ENCODE results near the gene MTCL3.

Gene MTCL3

DNA sequence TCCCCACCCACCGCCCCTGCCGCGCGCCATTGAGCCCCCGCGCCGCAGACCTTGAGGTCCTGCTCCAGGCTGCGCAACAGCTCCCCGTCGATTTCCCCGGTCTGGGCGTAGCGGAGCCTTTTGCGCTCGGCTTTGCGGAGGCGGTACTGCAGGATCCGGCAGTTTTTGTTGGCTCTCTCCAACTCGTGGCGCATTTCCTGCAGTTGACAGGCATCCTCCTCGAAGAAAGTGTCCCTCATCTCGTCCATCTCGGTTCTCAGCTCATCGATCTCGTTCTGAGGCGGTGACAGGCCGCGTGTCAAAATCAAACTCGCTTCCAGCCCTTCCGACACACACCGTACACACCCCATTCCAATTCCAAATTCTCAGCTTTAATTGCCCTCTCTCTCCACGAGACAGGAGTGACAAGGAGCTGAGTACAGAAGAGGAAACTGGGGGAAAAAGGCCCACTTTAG, 4.3 kb downstream of the MTCL3 start:
- no peak for DNase-seq

DNA sequence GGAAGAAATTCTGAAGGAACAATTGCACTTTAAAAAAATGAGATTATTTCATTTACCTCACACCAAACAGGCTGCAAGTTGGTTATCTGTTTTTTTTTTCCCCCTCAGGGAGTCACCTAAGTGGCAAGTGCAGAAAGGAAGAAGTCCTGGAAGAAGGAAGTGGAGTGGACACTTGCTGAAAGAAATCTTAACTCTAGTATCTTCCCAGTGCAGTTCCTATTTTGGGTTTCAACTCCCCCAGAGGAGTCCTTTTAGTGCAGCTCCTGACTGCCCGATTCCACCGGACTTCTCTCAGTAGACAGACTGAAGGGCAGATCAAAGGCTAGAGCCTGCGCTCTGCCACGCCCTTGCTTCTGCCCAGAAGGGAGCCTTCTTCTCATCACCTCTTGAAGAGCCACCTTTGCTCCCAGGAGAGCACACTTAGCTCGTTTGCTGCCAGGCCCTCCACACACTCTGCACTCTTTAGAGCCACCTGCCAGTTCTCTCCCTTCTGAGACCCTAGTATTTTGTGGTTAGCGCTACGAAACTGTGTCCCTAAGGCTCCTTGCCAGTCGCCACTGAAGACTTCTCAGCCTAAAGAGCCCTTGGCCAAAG, 4.9 kb downstream of the MTCL3 start:
- DNase-seq, result no peak

- no peak for DNase-seq
These were observed 5.7 kb downstream of the MTCL3 start for GRCh38 chr6:127513425-127513824.

DNA sequence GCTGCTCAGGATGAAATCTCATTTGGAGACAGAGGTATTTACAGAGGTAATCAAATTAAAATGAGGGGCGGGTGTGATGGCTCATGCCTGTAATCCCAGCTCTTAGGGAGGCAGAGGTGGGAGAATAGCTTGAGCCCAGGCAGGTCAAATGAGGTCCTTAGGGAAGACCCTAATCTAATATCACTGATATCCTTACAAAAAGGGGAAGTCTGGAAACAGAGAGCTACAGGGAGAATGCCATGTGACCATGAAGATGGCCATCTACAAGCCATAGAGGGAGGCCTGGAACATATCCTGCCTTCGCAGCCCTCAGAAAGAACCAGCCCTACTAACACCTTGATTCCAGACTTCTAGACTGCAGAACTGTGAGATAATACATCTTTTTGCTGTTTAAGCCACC, 8.3 kb downstream of the MTCL3 start:
- DNase-seq, result no peak

DNA sequence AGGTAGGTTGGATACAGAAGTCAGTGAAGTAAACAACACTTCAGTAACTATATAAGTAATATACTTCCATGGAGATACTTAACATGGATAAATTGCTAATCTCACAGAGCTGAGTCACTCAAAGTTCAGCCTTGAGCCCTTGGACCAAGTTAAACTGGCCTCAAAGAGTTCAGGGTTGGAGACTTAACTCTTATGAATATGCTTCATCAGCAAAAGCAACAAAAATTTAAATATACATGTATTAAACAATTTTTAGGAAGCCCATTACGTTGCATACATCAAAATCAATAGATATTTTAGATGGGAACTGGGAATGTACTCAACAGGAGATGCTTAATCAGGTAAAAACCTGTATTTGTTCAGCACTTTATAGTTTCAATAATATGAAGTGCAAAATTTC, 12.2 kb downstream of the MTCL3 start:
- DNase-seq, result no peak

GRCh38 chr6:127503022-127503421, 16.1 kb downstream of the MTCL3 start:
- no peak for DNase-seq

- DNase-seq, result no peak
These were observed 21.7 kb downstream of the MTCL3 start for GRCh38 chr6:127497410-127497809.

DNA sequence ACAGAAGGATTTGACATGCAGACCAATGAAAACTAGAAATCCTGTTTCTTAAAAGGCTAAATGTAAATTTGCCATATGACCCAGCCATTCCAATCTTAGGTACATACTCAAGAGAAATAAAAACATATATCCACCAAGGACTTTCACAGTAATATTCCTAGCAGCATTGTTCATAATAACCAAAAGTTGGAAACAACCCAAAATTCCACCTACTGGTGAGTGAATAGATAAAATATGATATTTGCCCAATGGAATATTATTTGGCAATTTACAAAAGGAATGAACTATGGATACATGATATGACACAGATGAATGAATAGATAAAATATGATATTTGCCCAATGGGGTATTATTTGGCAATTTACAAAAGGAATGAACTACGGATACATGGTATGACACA, 22.7 kb downstream of the MTCL3 start:
- DNase-seq, result peak; percentile 27

GRCh38 chr6:127494240-127494767, 24.8 kb downstream of the MTCL3 start:
- DNase-seq, result no peak

GRCh38 chr6:127489248-127489647, 29.9 kb downstream of the MTCL3 start:
- DNase-seq, result no peak

GRCh38 chr6:127486934-127487333, 32.2 kb downstream of the MTCL3 start:
- no peak for DNase-seq

DNA sequence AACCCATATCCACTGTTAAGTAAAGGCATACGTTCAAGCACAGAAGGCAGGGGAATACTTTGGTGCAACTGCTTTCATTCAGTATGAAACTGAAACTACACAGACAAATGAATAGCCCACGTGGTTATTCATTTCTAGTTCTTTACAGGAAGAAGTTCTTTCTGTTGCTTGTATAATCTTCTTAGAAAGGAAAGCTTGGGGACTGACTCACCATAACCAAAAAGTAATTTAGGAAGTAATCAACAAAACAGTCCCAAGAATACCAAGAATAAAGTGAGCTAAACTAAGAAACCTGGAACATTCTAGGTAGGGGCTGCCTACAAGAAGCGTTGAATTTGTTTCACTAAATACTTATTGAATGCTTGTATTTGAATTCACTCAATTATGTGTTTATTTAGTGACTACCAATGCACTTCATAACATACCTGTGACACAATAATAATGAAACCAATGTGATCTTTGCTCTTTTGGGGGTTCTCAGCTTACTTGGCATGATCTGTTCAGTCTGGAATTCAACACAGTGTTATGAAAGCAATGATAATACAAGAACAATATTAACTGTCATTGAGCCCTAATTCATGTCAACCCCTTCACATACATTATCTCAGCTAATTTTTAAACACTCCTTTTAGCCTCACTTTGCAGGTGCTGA, 34.8 kb downstream of the MTCL3 start:
- DNase-seq, result peak; percentile 34

- no peak for DNase-seq
These were observed 35.6 kb downstream of the MTCL3 start for GRCh38 chr6:127483399-127484055.

GRCh38 chr6:127482325-127482724, 36.8 kb downstream of the MTCL3 start:
- DNase-seq, result no peak

DNA sequence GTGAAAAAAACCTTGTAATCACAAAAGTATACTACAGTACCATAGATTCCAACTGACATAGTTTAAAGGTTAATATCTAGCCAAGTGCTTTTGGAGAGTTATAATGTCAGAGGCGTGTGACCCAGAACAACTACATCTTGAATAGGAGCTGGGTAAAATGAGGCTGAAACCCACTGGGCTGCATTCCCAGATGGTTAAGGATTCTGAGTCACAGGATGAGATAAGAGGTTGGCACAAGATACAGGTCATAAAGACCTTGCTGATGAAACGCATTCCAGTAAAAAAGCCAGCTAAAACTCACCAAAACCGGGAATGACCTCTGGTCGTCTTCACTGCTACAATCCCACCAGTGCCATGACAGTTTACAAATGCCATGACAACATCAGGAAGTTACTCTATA, 37.5 kb downstream of the MTCL3 start:
- DNase-seq, result peak; percentile 66

DNA sequence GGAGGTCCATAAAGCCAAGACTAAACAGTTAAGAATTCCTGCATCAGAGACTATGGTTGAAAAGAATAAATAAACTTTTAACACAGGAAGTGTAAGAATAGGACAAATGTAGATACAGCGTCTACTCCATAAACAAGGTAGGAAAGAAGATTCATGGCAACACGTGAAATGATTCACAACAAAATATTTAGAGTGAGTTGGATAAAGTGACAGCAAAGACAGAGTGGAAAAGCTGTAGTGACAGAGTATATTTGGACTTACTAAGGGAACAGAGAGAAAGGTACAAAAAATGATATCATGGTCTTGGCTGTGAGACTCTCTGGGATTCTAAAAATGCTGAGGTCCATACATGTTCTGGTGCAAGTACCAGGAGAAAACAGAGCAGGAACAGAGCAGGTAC, 38.0 kb downstream of the MTCL3 start:
- no peak for DNase-seq

DNA sequence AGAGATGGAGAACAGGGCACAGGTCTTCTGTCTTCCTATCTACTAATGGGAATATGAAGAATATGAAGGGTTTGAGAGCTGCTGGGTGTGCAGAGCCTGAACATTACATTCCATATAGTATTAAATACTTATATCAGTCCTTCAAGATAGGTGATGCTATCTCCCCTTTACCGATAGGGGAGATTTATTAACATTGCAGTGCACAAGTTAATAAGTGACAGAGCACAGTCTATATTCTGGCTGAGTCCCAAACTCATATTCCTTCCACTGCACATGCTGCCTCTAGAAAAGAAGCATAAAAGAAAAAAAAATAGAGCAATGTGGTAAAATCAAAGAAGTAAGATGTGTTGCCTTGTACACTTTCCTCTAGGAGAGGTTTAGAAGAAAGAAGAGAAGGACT, 41.5 kb downstream of the MTCL3 start:
- DNase-seq, result no peak

GRCh38 chr6:127475823-127476176, 43.3 kb downstream of the MTCL3 start:
- DNase-seq, result no peak

DNA sequence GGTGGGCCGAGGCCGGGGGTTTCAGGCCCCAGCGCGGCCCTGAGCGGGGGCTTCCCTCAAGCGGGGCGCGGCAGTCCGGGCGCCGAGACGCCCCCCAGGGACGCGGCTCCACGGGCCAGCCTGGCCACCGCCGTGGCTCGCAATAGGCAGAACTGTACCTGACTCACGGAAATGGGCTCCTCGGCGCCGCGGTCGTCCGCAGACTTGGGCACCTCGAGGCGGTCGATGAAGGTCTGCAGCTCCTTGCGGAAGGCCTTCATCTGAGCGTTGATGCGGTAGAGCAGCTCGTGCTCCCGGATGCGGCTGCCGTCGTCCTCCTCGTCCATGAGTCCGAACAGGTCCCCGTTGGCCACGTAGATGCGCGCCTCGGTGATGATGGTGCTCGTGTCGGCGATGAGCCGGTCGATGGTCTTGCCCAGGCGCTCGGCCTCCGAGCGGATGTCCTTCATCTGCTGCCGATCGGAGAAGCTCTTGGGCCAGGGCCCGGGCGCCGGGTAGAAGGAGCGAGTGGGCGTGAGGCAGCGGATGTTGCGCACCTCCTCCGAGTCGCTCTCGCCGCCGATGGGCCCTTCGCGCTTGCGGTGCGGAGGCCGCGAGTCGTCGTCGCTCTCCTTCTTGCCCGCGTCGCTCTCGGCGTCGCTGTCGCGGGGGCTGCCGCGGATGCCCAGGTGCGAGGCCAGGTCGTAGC, 43.9 kb downstream of the MTCL3 start:
- peak; percentile 2 for DNase-seq

- no peak for DNase-seq
These were observed 47.5 kb downstream of the MTCL3 start for GRCh38 chr6:127471379-127472255.

DNA sequence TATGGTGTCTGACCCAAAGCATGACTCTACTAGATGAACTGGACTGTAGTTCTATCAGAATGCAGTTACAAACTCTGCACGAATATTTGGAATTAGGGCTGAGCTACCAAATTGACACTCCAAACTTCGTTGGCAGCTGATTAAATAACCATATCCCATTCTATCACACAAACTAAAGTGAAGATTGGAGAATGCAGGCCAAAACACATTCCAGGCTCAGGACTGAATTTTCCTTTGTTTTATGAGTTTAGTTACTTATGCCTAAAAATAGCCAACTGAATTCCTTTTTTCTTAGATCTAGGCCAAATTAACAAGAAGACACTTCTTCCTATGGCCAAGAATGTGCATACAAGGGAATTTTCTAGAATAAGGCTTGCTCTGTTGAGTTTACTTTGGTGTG, 50.2 kb downstream of the MTCL3 start:
- DNase-seq, result no peak

GRCh38 chr6:127466416-127466815, 52.7 kb downstream of the MTCL3 start:
- DNase-seq, result no peak

All from dermis blood vessel endothelial cell (primary cell).